ENCODE results near the gene MRPS22.

MRPS22 gene

DNA sequence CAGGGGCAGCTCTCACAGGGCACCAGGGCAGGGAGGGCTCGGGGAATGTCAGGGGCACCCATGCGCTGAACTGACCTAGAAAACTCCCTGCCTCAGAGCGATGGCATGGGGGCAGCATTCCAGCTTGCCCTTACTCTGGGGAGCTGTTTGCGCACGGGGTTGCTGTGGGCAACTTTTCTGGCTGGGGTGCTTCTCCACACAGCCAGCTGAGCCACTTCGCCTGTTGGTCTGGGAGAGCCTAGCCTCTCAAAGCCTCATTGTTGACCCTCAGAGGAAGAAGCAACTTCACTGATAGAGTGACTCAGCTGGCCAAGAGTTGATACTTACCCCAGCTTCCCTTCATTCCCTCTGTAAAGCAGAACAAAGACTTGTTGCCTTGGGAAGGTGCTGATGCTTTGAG is 42.6 kb upstream of the MRPS22 start:
- no peak for TF ChIP-seq CTCF (IDR thresholded peaks at IDR 0.05; ENCODE audit: low read depth, low read length)
- DNase-seq (ENCODE audit: extremely low read depth, low read depth), result no peak

DNA sequence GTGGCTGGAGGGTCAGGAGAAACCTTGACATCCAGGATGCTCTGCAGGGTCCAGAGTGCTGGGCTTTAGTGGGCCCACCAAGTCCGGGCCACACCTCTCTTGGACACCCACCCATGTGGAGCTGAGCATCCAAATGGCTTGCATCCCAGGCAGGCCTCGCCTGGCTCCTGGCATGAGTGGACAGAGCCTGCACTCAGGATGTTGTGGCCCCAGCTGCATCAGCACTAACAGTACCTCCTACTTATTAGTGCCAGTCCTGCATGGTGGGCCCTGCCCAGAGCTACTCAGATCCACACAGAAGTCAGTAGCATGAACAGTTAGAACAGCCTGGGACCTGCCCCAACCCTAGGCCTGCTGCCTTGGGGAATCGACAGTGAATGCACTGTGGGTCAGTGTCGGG is 42.2 kb upstream of the MRPS22 start:
- no peak for DNase-seq (ENCODE audit: extremely low read depth, low read depth)
- no peak for TF ChIP-seq CTCF (IDR thresholded peaks at IDR 0.05; ENCODE audit: low read depth, low read length)

DNA sequence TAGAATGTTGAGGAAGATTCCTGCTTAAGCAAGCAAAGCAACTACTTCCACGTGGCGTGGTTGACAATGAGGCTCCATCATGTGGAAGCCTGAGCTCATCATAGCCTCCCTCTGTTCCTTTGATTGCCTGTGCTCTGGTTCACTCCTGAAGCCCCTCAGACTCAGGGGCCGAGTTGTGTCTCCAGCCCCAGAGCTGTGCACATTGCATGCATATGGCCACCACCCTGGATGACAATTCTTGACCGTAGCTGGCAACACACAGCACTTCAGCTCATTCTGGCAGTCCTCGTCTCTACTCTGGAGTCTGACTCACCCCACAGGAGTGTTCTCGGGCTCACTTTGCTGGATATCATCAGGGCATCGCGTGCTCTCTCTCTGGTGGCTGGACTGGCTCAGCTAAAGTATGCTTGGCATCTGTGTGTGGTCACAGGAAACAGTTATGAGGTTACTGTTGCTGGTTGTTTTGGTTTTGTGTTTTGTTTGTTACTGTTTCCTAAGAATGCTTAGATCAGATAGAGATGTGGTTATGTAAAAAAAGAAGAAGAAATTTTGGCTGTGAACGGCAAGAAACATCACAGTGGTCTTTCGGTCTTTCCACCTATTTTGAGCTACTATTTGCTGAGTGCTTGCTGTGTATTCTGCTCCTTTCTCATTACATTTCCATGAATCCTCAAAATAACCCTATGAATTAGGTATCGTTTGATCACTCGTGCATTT is 41.6 kb upstream of the MRPS22 start:
- peak; percentile 97 for DNase-seq (ENCODE audit: extremely low read depth, low read depth)
- no peak for TF ChIP-seq CTCF (IDR thresholded peaks at IDR 0.05; ENCODE audit: low read depth, low read length)

- no peak for TF ChIP-seq CTCF (IDR thresholded peaks at IDR 0.05; ENCODE audit: low read depth, low read length)
- DNase-seq (ENCODE audit: extremely low read depth, low read depth), result no peak
Observed at GRCh38 chr3:139302801-139303113, 41.1 kb upstream of the MRPS22 start.

- TF ChIP-seq CTCF (IDR thresholded peaks at IDR 0.05; ENCODE audit: low read depth, low read length), result no peak
- DNase-seq (ENCODE audit: extremely low read depth, low read depth), result no peak
Observed at GRCh38 chr3:139303216-139303615, 40.6 kb upstream of the MRPS22 start.

DNA sequence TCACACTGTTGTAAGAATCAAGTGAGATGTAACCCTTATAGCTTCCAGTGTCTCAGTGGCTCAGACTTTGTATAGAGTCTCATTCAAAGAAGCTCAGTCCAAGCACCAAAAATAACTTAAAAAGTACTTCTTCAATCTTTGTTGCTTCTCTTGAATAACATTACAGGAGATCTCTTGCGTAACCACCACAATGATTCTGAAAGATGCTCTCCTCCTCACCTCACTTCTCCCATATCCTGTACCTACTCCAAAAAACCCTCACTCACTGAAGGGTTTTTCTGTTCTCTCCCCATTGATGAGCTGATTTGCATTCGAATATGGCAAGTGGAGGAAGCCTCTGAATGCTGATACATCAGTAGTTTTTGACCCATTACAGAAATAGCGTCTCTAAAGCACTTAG is 39.4 kb upstream of the MRPS22 start:
- TF ChIP-seq CTCF (IDR thresholded peaks at IDR 0.05; ENCODE audit: low read depth, low read length), result no peak
- no peak for DNase-seq (ENCODE audit: extremely low read depth, low read depth)

DNA sequence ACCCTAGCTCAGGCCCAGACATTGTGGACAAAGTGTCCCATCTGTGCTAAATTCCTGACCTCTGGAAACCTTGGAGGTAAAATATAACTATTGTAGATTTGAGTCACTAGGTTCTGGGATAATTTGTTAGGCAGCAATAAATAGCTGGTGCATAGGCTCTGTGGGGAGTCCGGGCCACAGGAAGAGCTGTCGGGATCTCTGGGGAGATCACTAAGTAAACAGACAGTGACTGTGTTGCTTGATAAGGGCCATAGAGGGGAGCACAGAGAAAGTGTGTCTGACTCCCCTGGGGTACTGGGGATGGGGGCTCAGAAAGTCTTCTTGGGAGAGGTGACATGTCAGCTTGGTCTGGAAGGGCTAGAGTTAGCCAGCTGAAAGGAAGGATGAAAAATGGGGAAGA is 37.7 kb upstream of the MRPS22 start:
- TF ChIP-seq CTCF (IDR thresholded peaks at IDR 0.05; ENCODE audit: low read depth, low read length), result no peak
- no peak for DNase-seq (ENCODE audit: extremely low read depth, low read depth)

Measured in AG09319 (cell line).